Measurements from ENCODE around the gene SLC52A3.
"Not testable (repeated sequence)": the region's sequence is repeated elsewhere in the genome, so short reads cannot be mapped to it uniquely, and the experiment has no call there.

GRCh38 chr20:724797-725196 is 43.5 kb downstream of the SLC52A3 start:
- TF ChIP-seq CTCF (IDR thresholded peaks at IDR 0.05; ENCODE audit: low read length); EZH2 (IDR thresholded peaks at IDR 0.05; ENCODE audit: borderline replicate concordance, low read length): not testable (repeated sequence)
